ENCODE measurements around the gene TMBIM4.

DNA sequence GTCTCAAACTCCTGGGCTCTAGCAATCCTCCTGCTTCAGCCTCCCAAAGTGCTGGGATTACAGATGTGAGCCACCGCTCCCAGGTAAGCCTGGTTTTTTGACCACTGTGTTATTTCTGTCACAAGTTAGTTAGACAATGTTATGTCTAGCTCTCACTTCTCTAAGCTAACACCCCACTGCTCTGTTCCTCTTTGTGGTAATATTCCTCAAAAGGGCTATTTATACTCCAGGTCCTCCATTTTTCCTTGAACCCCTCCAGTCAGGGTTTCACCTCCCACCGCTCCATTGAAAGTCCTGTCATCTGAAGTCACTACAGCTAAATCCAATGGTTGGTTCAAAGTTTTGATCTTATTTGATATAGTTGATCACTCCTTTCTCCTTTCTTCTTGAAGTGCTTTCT is 24.3 kb upstream of the TMBIM4 start:
- TF ChIP-seq, protein P1, sequence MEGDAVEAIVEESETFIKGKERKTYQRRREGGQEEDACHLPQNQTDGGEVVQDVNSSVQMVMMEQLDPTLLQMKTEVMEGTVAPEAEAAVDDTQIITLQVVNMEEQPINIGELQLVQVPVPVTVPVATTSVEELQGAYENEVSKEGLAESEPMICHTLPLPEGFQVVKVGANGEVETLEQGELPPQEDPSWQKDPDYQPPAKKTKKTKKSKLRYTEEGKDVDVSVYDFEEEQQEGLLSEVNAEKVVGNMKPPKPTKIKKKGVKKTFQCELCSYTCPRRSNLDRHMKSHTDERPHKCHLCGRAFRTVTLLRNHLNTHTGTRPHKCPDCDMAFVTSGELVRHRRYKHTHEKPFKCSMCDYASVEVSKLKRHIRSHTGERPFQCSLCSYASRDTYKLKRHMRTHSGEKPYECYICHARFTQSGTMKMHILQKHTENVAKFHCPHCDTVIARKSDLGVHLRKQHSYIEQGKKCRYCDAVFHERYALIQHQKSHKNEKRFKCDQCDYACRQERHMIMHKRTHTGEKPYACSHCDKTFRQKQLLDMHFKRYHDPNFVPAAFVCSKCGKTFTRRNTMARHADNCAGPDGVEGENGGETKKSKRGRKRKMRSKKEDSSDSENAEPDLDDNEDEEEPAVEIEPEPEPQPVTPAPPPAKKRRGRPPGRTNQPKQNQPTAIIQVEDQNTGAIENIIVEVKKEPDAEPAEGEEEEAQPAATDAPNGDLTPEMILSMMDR (IDR thresholded peaks at IDR 0.05), result no peak
- TF ChIP-seq POLR2A (IDR thresholded peaks at IDR 0.05), result no peak

Data from esophagus squamous epithelium (tissue), 4 donors.